HG03354 (cell line): ENCODE measurements around the gene KIF19.
"Not testable (repeated sequence)": the region's sequence is repeated elsewhere in the genome, so short reads cannot be mapped to it uniquely, and the experiment has no call there.

Experiments used
- ATAC-seq: cut with Tn5 transposase; IDR thresholded peaks from one replicate; pipeline ENCODE4 v1.9.1; 2021; ENCODE audit warnings: mild to moderate bottlenecking; ENCODE audit not compliant: unreplicated experiment, poor library complexity, severe bottlenecking

Gene KIF19

DNA sequence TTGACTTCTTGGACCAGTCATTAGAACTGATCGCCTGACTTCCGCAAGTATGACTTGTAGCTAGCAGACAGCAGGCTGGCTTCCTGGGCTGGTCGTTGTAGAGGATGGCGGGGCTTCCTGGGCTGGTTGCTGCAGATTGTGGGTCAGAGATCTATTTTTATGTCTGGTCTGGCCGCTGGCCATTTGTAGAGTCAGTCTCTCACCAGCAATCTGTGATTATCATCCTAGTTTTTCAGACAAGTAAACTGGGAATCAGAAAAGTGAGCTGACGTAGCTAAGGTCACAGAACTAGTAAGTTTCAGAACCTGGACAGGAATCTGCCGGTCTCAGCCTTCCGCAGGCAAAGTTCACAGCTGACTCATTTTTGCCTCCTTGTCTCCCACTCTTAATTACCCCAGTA lies 60.4 kb downstream of the KIF19 start:
- no peak for ATAC-seq

DNA sequence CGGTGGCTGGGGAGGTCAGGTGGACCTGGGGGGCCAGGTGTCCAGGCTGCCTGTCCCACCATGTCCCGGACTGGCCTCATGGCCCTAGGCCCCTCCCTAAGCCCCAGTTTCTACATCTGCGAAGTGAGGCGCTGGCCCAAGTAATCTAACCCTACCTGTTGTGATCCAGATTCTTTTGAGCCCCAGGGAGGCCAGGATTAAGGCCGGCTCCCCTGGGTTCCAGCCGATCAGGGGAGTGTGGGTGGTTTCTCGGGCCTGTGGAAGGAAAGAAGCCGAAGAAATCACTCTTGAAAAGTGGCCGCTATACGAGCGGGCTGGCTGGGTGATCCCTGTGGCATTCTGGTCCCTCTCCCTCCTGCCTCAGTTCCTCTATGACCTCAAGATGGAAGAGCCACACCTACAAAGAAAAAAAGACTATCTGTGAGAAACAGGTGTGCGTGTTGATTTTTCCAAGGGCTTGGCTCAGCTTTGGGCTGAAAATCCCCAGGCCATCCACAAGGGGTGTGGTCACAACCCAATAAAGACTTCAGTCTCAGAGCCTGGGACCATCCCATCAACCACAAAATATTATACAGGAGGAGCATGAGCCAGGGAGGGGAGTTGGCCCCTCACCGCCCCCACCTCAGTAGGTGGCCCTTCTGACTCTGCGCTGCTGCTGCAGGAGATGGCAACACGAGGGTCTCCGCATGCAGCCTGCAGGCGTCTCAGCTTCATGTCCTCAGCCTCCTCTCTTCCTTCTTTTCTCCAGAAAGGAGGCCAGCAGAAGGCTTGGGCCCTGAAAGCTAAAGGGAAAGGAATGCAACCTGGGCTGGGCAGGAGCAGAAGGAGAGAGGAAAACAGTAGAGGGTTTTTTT lies 61.6 kb downstream of the KIF19 start:
- no peak for ATAC-seq

DNA sequence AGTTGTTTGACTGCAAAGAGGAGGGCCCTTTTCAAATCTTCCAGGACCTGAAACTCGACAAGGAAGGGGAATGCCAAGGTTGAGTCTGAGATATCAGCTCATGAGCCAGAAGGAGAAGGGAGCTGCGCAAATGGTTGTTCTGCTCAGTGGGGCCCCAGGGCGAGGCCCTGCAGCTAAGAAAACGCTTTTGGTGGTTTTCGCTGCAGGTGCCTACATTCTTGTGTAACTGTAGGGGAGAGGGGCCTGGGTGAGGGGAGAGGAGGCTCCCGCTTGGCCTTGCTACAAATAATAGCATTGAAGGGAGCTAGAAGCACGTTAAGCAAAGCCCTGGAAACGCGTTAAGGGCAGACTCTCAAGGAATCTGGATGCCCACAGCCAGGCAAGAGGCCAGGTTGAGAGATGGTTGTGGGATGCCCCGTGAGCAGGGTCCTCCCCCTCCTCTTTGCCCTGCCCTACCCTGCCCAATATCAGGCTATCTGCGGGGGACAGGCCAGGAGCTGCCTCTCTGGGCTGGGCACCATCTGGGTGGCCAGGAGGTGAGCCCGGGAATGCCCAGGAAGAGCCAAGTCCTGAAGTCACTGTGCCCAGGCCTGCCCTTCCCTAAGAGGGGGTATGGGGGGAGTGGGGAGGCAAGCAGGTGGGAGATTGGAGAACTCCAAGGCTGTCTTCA lies 63.2 kb downstream of the KIF19 start:
- ATAC-seq: no peak

DNA sequence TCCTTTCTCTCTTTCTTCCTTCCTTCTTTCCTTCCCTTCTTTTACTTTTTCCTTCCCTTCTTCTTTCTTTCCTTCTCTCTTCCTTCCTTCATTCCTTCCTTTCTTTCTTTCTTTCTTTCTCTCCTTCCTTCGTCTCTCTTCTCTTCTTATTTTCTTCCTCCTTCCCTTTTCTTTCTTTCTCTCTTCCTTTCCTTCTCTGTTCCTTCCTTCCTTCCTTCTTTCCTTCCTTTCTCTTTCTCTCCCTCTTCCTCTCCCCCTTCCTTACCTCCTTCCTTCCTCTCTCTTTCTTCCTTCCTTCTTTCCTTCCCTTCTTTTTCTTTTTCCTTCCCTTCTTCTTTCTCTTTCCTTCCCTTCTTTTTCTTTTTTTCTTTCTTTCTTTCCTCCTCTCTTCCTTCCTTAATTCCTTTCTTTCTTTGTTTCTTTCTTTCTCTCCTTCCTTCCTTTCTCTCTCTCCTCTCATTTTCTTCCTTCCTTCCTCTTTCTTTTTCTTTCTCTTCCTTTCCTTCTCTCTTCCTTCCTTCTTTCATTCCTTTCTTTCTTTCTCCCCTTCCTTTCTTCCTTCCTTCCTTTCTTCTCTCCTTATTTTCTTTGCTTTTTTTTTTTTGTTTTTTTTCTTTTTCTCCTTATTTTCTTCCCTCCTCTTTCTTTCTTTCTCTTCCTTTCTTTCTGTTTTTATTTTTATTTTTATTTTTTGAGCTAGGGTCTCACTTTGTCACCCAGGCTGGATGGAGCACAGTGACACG lies 64.1 kb downstream of the KIF19 start:
- no peak for ATAC-seq

DNA sequence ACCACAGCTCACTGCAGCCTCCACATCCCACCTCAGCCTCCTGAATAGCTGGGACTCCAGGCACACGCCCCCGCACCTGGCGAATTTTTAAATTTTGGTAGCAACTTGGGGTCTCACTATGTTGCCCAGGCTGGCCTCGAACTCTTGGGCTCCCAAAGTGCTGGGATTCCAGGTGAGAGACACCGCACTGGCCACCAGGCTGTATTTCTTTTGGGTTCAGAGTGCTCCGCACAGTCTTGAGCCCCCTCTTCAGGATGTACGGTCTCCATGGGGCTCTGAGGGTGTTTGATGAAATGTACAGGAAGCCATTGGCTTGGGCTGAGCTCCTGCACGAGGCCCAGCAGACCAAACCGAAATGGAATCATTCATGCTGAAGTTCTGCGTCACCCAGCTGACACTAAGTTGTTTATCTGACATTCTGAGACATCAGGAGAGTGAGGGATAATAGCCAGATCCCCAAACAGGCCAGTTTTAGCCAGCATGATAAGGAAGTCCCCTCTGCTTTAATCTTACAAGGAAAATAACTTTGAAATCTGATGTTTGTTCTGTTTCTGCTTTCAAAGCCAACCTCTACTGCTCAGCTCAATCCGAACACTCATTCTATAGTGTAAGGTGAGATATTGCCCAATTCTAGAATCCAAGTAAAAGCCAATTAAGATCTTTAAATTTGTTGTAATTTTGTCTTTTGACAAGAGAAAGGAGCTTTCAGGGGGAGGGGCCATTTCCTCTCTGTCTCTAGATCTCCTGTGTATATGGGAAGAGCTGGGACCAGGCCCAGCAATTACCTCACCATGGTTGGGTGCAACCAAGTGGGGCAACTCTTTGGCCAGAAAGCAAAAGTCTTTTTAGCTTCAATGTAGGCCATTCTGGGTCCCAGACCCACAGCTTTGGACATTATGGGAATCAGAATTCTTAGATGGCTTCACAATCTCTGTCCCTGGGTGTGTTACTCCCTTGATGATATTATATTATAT lies 64.9 kb downstream of the KIF19 start:
- no peak for ATAC-seq

DNA sequence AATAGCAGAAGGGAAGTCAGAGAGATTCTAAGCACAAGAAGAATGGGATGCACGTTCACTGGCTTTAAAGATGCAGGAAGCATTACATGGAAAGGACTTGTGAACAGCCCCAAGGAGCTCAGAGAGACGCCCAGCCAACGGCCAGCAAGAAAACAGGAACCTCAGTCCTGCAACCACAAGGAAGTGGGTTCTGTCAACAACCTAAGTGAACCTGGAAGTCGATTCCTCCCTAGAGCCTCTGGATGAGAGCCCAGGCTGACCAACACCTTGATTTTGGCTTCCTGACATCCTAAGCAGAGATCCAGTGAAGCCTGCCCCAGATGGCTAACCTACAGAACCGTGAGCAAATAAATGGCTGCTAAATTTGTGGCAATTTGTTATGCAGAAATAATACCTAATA lies 65.7 kb downstream of the KIF19 start:
- ATAC-seq: no peak

DNA sequence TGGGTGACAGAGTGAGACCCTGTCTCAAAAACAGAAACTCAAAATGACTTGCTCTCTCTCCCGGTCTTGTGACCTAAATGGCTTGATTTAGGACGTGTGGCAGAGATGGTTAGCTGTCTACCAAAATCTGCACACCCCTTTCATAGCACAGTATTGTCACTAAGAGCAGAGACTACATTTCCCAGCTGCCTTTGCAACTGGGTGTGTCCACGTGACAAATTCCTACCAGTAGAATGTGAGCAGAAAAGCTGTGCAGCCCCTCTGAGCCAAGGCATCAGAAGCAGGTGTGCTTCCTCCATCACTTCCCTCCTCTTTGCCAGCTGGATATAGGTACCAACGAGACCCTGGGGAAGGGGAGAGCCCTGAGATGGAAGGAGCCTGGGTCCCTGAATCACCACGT lies 66.8 kb downstream of the KIF19 start:
- no peak for ATAC-seq

DNA sequence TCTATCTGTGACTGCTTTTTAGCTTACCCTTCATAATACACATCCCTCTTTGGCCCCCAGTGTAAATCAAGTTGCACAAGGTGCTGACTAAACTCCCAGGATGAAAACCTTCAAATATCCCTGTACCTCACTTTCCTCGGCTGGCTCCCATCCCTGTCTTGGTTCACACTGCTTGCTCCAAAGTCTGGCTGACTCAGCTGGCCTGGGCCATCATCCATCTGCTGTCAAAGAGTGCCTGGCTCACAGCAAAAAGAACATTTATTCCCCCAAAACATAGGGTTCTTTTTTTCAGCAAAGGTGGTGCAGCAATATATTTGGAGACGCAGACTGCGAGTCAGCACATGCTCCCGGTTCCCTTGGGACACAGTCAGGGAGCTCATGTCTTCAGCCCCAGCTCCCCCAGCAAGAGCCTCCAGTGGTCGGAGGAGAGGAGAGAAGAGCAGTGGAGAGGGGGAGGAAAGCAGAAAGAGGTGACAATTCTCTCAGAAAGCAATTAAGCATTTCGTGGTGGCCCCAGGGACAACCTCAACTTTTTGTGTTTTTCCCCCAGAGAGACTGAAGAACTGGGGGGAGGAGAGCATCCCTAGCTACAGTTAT lies 67.4 kb downstream of the KIF19 start:
- ATAC-seq: no peak

DNA sequence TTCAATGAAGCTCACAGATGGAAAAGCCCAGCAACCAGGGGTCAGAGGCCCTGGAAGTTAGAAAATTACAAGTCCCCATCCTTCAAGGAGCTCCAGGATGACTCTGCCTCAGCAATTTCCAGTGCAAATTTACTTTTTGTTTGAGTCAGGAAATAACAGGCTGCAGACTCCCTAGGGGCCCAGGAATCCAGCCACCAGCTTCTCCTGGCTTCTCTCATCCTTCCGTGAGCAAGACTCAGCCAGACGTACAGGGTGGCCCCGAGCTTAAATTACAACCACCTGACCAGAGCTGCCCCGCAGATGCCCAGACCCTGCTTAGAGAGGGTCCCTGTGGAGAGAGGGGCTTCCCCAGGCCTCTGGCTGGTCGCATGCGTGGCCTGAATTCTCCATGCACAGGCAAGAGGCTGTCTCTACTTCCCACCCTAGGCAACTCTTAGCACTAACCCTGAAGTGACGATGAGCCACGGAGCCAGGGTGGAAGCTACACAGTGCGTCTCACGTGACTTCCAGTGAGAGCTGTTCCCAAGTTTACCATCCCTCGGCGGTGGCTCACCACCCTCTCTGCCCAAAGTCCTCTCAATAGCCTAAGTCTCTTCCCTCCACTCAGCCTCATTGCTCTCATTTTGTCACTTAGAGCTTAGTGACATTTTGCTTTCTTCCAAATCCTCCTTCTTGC lies 68.4 kb downstream of the KIF19 start:
- ATAC-seq: no peak

DNA sequence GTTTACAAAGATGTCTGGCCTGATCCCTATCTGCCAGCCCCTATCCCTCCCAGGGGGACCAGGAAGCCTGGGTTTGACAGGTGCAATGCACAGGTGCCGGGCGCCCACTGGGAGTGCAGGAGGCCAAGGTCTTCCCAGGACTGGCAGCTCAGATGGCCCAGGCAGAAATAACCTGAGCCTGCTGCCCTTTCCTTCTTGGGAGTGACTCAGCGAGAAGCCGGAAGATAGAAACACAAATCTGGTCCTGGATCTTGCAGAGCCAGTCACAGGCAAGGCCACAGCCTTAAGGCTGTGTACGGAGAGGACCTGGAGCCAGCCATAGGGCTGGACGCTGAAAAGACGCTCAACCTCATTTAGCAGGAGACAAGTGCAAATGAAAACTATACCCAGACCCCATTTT lies 69.0 kb downstream of the KIF19 start:
- no peak for ATAC-seq

DNA sequence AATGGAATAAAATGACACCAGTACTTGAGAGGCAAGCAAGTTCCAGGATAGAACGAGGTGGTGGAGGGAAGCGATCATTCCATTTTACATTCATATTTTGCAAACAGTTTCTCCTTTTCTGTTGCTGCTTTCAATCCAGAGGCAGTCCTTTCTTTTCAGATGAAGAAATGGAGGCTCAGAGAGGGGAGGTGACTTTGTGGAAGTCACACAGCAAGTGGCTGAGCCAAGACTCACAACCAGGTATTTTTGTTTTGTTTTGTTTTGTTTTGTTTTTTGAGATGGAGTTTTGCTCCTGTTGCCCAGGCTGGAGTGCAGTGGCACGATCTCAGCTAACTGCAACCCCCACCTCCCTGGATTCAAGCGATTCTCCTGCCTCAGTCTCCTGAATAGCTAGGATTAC lies 70.5 kb downstream of the KIF19 start:
- ATAC-seq: no peak

DNA sequence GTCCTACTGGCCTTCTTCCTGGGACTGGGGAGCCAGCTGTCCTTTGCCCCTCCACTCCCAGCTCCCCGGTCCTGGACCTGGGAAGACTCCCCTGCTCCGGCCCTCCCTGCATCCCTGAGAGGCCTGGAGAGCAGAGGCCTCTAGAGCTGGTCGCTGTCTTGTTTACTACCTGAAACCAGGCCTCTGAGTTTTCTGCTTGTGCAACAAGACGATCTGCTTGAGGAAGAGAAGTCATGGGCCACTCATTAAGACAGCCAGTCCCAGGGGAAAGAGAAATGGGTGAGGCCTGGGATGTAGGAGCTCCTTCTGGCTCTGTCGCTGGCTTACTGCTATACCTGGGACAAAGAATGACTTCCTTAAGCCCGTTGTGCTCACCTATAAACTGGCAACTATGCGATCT lies 76.0 kb downstream of the KIF19 start:
- ATAC-seq: no peak

DNA sequence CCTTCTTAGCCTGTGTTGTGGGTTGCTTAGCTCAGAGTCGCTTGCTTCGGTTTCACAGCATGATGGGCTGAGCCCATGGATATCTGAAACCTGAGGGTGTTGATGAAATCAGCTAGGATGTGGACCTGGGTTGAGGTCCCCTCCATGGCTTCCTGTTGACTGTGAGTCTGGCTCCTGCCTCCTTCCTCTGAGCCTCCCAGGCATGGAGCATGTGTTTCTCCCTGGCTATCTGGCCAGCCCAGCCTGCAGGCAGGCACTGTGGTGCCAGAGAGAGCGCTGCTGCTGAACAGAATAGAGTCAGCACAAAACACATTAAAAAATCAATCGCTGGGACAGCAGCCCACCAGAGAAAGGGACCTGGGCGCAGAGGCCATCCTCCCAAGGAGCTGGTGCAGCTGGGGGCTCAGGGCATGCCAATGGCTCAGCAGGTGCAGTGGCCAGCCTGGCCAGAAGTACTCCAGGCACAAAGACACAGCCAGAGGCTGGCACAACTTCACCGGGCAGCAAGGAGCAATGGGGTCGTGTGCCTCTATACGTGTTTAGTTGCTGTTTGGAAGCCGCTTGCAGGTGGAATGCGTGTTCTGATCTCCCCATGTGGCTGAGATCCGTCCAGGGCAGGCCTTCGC lies 77.6 kb downstream of the KIF19 start:
- ATAC-seq: no peak

DNA sequence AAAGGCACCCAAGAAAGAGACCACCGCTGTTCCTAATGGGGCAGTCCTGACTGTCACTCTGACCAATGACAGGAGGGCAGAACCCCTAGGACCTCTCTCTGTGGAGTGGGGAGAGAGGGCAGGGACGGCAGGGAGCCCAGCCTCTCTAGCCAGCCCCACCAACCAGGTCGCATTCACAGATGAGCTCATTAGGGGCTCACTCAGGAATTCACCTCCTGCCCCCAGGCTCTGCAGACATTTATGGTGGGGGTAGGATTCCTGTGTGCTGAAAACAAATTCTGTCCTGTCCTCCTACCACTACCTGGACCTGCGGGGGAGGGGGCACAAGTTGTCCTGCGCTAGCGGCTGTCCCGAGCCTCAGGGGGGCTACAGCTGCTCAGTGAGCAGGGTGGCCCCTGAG lies 78.2 kb downstream of the KIF19 start:
- no peak for ATAC-seq

DNA sequence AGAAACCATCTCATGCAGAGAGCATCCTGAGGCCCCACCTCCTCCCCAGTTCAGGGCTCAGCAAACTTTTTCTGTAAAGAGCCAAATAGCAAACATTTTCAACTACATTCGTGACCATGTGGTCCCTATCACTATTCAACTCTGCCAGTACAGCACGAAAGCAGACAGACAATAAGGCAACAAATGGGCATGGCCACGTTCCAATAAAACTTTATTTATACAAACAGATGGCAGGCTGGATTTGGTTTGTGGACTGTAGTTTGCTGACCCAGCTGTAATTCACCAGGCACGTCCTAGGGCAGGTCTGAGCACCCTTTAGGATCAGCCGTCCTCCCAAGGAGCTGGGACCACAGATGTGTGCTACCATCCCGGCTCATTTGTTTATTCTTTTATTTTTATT lies 78.8 kb downstream of the KIF19 start:
- no peak for ATAC-seq

DNA sequence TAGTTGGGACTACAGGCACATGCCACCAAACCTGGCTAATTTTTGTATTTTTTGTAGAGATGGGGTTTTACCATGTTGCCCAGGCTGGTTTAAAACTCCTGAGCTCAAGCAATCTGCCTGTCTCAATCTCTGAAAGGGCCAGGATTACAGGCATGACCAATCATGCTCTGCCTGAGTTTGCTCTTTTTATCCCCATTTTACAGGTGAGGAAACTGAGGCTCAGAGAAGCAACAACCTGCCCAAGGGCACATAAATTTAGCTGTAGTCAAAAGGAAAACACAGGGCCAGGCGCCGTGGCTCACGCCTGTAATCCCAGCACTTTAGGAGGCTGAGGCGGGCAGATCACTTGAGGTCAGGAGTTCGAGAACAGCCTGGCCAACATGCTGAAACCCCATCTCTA lies 79.3 kb downstream of the KIF19 start:
- not testable (repeated sequence) for ATAC-seq
